ENCODE measurements around the gene SRP9.
"Not testable (repeated sequence)": the region's sequence is repeated elsewhere in the genome, so short reads cannot be mapped to it uniquely, and the experiment has no call there.

The SRP9 gene

GRCh38 chr1:225816643-225817538, 39.3 kb downstream of the SRP9 start:
- no peak for DNase-seq

- no peak for DNase-seq
These were observed 40.0 kb downstream of the SRP9 start for GRCh38 chr1:225817611-225818061.

DNA sequence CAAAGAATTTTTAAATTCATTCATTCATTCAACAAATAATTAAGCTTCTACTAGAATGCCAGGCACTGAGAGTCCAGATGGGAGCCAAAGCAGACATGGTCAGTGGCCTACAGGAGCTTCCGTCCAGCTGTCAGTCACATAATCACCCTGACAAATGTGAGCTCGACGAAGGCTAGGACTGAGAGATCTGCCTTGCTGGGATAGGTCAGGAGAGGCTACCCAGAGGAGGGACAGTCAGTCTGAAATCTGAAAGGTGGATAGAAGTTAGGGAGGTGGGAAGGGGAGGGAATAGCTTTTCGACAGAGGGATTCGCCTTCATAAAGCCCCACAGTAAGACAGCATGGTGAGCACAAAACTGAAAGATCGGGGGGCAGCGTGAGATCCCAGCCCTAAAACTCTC, 40.6 kb downstream of the SRP9 start:
- no peak for DNase-seq

DNA sequence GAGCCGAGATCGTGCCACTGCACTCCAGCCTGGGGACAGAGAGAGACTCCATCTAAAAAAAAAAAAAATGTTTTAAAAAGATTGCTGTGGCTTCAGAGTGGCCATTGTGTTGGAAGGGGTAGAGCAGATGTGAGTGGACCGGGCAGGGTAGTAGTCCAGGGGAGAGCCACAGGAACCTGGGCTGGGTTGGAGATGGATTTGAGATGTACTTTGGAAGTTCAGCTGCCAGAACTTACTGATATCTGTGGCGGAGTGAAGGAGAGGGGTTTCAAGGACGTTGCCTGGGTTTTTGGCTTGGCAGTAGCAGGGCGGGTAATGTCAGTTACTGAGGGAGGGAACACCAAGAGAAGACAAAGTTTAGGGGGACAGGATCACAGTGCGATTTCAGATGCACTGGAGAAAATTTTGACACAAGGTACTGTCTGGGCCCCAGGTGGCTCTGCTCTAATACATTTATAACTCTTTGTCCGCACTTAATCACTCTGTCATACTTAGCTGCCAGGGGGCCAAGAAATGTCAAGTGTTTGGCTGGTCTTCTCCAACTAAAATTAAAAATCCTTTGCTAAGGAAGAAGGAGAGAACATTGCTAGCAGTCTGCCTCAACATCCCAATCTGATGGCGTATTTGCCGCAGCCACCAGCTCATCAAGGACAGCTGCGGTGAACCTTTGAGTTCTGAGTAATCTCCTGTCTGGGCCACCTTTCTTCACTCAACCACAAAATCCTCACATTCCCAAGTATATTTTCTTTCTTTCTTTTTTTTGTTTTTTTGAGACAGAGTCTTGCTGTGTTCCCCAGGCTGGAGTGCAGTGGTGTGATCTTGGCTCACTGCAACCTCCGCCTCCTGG, 41.9 kb downstream of the SRP9 start:
- DNase-seq = no peak

- no peak for DNase-seq
These were observed 43.0 kb downstream of the SRP9 start for GRCh38 chr1:225820522-225821120.

DNA sequence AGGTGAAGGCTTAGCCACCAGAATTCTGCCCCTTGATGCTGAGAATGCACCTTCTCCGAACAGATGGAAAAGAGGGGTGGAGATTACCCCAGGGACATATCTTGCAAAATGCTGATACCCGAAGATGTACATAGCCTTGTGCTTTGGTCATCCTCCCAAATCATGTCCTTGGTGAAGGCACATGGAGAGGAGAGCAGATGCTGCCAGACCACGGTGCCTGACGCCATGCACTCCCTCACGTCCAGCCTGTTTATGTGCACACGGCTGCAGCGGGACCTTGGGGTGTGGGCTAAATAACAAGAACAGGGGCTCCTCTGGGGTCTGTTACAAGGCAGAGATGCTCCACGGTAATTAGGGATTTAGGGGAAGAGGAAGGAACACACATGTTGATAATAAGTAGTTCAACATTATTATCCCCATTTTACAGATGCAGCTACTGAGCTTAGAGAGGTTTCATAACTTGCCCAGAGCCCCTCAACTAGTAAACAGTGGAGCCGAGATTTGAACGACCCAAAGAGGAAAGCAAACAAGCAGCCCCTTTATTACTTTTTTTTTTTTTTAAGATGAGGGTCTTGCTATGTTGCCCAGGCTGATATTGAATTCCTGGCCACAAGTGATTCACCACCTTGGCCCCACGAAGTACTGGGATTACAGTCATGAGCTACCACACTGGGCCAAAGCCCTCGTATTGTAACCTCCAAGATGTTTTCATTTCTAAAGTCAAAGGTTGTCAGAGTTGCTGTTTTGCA, 45.2 kb downstream of the SRP9 start:
- no peak for DNase-seq

- DNase-seq = no peak
These were observed 46.2 kb downstream of the SRP9 start for GRCh38 chr1:225823811-225824261.

DNA sequence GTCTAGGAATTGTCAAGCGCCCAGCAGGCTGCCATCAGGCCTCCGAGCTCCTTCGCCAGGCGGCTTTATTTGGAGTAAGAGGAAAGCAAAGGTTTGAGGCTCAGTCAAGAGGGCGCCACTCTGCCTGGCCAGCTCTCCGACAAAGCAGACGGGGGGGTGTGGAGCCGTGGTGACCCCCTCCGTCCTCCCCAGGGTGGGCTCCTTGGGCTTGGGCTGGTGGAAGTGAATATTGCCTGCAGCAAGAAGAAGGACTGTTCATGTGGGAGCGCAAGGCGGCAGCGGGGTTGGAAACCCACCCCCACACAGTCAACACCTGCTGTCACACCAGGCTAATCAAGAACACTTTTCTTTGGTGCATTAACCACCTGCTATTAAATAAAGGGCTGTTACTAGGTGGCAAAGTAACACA, 46.9 kb downstream of the SRP9 start:
- no peak for DNase-seq

GRCh38 chr1:225825078-225825477, 47.5 kb downstream of the SRP9 start:
- no peak for DNase-seq

- DNase-seq = no peak
These were observed 48.0 kb downstream of the SRP9 start for GRCh38 chr1:225825607-225826007.

DNA sequence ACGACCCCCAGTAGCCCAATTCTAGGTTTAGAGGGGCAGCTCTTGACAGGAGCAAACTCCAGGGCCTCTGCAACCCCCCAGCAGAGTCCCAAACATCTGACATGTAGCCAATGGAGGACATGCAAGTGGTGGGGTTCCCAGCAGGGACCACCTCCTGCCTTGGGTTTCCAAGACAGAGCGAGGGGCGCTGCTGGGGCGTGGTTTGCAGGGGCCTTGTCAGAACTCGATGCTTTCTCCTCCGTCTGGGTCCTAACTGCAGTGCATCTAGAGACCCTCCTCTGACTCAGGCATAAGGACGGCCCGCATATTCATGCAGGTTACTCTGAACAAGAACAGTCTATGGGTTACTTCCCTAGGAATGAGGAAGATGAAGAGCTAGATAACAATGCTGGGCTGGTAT, 49.5 kb downstream of the SRP9 start:
- DNase-seq = no peak

DNA sequence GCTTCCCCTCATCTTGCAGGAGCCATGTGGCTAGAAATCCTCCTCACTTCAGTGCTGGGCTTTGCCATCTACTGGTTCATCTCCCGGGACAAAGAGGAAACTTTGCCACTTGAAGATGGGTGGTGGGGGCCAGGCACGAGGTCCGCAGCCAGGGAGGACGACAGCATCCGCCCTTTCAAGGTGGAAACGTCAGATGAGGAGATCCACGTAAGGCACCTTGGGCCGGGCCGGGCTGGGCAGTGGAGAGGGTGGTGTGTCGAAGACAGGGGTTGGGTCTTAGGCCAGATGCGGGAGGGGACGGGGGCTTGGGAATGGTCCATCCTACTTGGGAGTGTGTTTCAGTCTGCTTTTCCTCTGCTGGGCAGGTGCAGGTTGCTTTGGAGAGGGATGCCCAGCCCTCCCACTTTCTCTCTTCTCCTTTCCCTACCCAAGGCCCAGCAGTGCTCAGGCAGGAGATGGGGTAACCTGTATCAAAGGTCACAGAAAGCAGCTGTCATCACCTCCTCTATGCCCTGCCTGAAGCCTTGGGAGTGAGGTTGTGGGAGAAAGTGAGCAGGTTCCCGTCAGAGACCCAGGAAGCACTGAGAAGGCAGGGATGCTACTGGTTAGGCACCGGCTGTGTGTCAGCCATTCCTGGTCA, 51.2 kb downstream of the SRP9 start:
- DNase-seq = no peak

GRCh38 chr1:225830841-225831240, 53.2 kb downstream of the SRP9 start:
- no peak for DNase-seq

DNA sequence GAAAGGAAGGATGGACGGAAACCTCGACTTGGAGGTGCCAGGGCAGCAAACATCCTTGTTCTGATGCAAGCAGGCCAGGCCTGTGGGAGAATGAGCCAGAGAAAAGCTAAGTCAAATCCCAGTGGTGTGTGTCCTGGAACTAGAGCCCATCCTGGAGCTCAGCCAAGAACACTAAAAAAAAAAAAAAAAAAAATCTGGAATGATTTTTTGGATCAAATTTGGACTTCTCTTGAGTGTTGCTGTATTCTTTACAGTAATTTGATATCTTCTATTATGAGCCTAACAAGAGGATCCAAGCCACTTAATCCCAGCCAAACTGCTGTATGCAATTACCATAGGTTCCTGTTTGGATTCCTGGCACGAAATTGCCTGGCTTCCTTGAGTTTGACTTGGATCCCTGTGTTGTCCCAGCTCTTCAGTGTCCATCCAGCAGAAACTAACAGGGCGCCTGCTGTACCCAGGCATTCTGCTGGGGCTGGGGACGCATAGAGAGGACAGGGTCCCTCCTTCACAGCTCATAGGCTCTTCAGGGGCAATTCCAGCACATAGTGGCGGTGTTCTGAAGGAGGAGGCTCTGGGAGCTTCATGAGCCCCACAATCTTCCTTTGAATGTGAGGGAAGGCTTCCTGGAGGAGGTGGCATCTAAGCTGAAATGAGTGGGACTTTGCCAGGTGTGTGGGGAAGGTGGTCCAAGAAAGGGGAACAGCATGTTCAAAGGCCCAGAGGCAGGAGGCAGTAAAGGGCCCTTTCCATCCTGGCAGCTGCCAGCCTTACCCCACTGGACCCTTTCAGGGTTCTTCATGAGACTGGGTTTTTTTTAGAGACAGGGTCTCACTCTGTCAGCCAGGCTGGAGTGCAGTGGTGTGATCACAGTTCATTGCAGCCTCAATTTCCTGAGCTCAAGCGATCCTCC, 57.0 kb downstream of the SRP9 start:
- no peak for DNase-seq

GRCh38 chr1:225835856-225836255, 58.2 kb downstream of the SRP9 start:
- no peak for DNase-seq

DNA sequence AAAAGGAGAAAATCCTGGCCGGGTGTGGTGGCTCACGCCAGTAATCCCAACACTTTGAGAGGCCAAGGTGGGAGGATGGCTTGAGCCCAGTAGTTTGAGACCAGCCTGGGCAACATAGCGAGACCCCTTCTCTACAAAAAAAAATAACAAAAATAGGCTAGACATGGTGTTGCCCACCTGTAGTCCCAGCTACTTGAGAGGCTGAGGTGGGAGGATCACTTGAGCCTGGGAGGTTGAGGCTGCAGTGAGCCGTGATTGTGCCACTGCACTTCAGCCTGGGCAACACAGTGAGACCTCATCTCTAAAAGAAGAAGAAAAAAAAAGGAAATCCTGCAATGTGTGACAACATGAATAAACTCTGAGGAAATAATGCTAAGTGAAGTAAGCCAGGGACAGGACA, 58.7 kb downstream of the SRP9 start:
- DNase-seq = not testable (repeated sequence)

- no peak for DNase-seq
These were observed 61.2 kb downstream of the SRP9 start for GRCh38 chr1:225838793-225839192.
